ACC112 (cell line): ENCODE measurements around the gene DTNBP1.

Experiments
- H2AFZ ChIP-seq: fragments of 200-600 bp; sonication (generic); one replicate; pipeline ENCODE4 v1.6.0; 2017; ENCODE audit warnings: antibody characterized with exemption, low read length; ENCODE audit not compliant: unreplicated experiment
- H3K27ac ChIP-seq: fragments of 200-600 bp; sonication (generic); 2 replicates; pipeline ENCODE4 v1.5.1; 2014; ENCODE audit warnings: low read depth, mild to moderate bottlenecking, antibody characterized with exemption, low read length, moderate library complexity
- H3K27me3 ChIP-seq: fragments of 200-600 bp; sonication (generic); 2 replicates; pipeline ENCODE4 v1.6.1; 2014; ENCODE audit warnings: mild to moderate bottlenecking, antibody characterized with exemption, low read length, moderate library complexity, mixed read lengths; ENCODE audit not compliant: insufficient read depth
- H3K36me3 ChIP-seq: fragments of 200-600 bp; sonication (generic); 2 replicates; pipeline ENCODE4 v1.6.1; 2016; ENCODE audit warnings: mild to moderate bottlenecking, antibody characterized with exemption, low read length, moderate library complexity, mixed read lengths; ENCODE audit not compliant: insufficient read depth
- H3K4me1 ChIP-seq: fragments of 200-600 bp; sonication (generic); one replicate; pipeline ENCODE4 v1.6.1; 2016; ENCODE audit warnings: low read length, mixed read lengths; ENCODE audit not compliant: insufficient read depth, unreplicated experiment, control insufficient read depth
- H3K4me3 ChIP-seq: fragments of 200-600 bp; sonication (generic); 2 replicates; pipeline ENCODE4 v1.5.1; 2014; ENCODE audit warnings: mild to moderate bottlenecking, low read depth, low read length
- H3K79me2 ChIP-seq: fragments of 200-600 bp; sonication (generic); one replicate; pipeline ENCODE4 v1.6.0; 2016; ENCODE audit warnings: low read length; ENCODE audit not compliant: control insufficient read depth, unreplicated experiment, insufficient read depth

The DTNBP1 gene

DNA sequence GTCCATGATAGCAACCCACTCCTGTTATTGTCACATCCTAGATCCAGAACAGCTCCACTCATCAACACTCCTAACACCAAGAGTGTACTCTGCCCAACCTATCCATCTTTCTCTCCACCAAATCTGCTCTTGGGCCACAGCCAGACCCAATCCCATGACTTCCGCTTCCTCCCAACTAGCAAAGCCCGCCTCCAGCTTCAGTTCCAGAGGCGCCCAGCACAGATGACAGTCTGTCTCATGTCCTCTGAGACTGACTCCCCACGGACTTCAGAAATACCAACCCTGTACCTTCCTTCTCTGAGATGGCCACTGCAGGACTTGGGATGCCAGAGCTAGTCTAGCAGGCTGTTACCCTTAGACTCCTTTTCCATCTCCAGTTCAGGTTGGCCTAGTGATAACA lies 48.6 kb downstream of the DTNBP1 start:
- no peak overlapping the region for H3K4me3 ChIP-seq
- no peaks in the 10 kb centered on the region for H3K27me3 ChIP-seq
- no peak overlapping the region for H2AFZ ChIP-seq
- no peak overlapping the region for H3K27ac ChIP-seq
- peaks cover 7% of the 10 kb centered on the region for H3K79me2 ChIP-seq
- peaks cover 20% of the 10 kb centered on the region for H3K36me3 ChIP-seq
- no peaks in the 10 kb centered on the region for H3K4me1 ChIP-seq

DNA sequence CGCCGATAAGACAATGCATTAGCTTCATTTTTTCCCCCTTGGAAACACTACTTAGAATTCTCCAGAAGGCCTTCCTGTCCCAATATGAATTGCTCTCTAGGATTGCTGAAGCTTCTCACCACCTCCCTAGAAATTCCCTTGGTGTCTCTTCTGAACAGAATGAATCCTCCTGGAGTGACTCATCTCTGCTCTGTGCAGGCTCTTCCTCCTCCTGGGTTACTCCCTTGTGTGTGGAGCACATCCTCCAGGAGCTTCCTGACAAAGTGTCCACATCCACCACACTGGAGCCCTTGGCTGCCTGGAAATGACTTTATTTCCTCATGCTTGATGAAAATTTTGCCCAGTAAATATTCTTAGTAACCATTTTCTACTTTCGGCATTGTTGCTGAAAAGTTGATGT lies 54.4 kb downstream of the DTNBP1 start:
- no peaks in the 10 kb centered on the region for H3K27me3 ChIP-seq
- H3K27ac ChIP-seq = peak overlapping the region; percentile 43
- H2AFZ ChIP-seq = no peak overlapping the region
- peaks cover 10% of the 10 kb centered on the region for H3K4me1 ChIP-seq
- H3K79me2 ChIP-seq = no peaks in the 10 kb centered on the region
- H3K4me3 ChIP-seq = no peak overlapping the region
- H3K36me3 ChIP-seq = peaks cover 13% of the 10 kb centered on the region

DNA sequence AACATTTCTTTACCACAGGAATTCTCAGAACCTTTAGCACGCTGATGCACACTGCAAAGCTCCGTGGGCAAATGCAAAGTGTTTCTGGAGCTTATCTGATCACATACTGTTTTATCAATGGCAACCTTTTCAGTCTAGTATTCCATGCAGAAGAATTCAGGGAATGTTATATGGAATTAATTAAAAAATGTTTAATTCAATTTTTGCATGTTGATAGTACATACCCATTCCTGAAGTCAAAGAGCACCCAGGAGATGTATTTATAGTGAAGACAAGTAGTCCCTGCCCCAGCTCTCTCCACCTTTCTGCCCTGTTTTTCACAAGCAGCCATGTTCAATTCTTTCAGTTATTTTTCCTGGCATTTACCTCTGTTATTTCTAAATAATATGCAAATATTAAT lies 55.2 kb downstream of the DTNBP1 start:
- no peak overlapping the region for H3K4me3 ChIP-seq
- H3K36me3 ChIP-seq = peaks cover 13% of the 10 kb centered on the region
- H3K79me2 ChIP-seq = no peaks in the 10 kb centered on the region
- no peaks in the 10 kb centered on the region for H3K27me3 ChIP-seq
- H3K4me1 ChIP-seq = peaks cover 10% of the 10 kb centered on the region
- no peak overlapping the region for H2AFZ ChIP-seq
- H3K27ac ChIP-seq = no peak overlapping the region

DNA sequence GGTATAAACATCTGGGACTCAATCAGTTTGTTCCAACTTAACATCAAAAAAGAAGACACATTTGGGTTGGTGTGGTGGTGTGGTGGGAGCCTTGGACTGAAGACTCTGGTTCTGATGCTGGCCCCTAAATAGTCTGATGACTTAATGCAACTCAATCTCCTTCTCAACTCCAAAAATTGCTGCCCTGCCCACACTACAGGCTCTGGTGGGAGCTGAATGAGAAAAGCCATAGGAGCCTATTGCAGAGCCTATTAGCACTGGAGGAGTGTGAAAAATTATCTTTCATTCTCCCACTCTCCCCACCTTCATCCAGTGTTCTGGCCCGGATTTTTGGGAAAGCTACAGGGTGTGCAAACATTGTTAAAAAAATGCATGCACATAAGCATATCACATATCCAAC lies 56.5 kb downstream of the DTNBP1 start:
- H2AFZ ChIP-seq = no peak overlapping the region
- no peaks in the 10 kb centered on the region for H3K79me2 ChIP-seq
- H3K4me1 ChIP-seq = peaks cover 10% of the 10 kb centered on the region
- no peaks in the 10 kb centered on the region for H3K27me3 ChIP-seq
- H3K36me3 ChIP-seq = peaks cover 10% of the 10 kb centered on the region
- H3K27ac ChIP-seq = no peak overlapping the region
- no peak overlapping the region for H3K4me3 ChIP-seq

DNA sequence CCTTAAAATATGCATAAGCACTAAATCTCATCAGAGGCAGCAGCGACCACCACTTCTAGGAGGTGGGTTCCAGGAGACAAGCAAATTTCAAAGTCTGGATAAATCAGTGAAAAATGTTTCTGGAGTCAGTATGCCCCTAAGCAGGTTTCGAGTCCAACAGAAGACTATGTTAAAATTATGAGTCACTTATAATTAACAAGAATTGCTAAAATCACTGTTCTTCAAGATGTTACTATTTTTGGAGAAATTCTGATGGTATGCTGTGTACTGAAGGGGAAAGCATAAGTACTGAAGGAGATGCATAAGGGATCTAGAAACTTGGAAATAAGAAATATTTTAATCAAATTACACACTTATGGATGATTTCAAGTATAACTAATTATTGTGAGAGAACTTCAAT lies 58.0 kb downstream of the DTNBP1 start:
- Histone ChIP-seq H3K36me3 (no peaks in the 10 kb centered on the region), H3K4me1 (peaks cover 10% of the 10 kb centered on the region), H3K27me3 (no peaks in the 10 kb centered on the region), H3K4me3 (no peak overlapping the region), H3K27ac (no peak overlapping the region), H3K79me2 (no peaks in the 10 kb centered on the region), H2AFZ (no peak overlapping the region)

DNA sequence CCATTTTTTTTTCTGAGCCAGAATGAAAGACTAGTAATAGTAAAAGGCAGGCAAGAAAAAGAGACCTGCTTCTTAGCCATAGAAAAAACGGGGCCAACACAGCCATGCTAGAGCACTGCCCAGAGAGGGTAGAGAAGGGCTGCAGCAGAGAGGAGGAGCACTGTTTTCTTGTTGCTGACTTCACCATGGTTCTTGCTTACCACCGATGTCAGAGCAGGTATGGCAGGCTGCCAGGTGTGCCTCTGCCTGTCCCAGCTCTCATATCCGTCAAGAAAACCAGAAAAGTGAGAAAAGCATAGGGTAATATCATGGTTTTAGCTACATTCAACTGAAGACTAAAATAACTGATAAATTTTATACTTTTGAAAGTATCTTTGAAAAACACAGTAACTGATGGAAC lies 60.7 kb downstream of the DTNBP1 start:
- Histone ChIP-seq H3K27ac (no peak overlapping the region), H3K27me3 (no peaks in the 10 kb centered on the region), H3K4me1 (no peaks in the 10 kb centered on the region), H3K79me2 (no peaks in the 10 kb centered on the region), H3K36me3 (no peaks in the 10 kb centered on the region), H2AFZ (no peak overlapping the region), H3K4me3 (no peak overlapping the region)

DNA sequence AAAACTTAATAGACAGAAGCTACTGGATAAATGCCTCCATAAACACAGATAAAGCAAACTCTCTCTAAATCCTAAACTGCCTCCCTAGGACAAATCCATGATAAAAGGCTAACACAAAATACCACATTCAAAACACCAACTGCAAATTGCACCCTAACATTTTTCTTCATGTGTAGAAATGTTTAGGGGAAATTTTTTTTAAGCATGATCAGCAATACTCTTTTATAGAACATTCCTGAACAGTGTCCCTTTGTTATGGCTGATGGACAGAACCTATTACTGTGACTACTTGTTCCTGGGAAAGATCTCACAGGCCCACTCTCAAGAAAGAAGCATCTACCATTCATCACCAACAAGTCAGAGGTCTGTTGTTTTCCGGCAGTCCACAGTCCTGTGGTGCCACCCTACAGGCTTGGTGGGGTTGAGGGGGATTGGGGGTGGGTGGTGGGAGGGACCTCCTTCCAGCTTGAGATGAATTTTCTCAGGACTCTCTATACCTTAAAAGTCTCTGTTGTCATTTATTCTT lies 64.5 kb downstream of the DTNBP1 start:
- no peak overlapping the region for H3K4me3 ChIP-seq
- no peak overlapping the region for H2AFZ ChIP-seq
- no peaks in the 10 kb centered on the region for H3K36me3 ChIP-seq
- H3K4me1 ChIP-seq = no peaks in the 10 kb centered on the region
- no peaks in the 10 kb centered on the region for H3K27me3 ChIP-seq
- H3K79me2 ChIP-seq = no peaks in the 10 kb centered on the region
- no peak overlapping the region for H3K27ac ChIP-seq

DNA sequence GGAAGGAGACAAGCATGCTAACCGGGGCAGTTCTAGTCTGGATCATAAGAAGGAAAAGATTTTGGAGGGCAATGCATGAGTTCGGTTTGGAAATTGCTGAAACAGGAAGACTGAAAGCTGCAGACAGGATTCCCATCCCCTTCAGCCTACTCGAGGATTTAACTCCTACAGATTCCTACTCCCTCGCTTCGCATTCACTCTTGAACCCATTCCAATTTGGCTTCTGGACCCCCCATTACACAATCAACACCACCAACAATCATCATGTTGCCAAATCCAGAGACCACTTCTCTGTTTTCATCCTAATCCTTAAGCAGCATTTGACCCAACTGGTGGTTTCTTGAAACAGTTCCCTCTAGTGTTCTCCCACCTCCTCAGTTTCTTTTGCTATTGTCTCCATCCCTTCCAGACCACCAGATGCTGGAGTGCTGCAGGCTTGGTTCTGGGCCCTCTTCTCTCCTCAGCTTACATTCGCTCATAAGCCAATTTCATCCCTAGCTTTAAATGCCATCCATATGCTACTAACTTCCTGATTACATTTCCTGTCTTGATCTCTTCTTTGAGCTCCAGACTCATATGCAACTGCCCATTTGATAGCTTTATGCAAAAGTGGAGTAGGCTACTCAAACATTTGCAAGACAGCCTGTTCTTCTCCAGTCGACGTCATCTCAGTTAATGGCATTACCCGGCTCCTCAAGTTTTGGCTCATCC lies 66.5 kb downstream of the DTNBP1 start:
- Histone ChIP-seq H3K27me3 (no peaks in the 10 kb centered on the region), H3K79me2 (no peaks in the 10 kb centered on the region), H3K4me3 (no peak overlapping the region), H3K4me1 (no peaks in the 10 kb centered on the region), H2AFZ (no peak overlapping the region), H3K27ac (no peak overlapping the region), H3K36me3 (no peaks in the 10 kb centered on the region)

DNA sequence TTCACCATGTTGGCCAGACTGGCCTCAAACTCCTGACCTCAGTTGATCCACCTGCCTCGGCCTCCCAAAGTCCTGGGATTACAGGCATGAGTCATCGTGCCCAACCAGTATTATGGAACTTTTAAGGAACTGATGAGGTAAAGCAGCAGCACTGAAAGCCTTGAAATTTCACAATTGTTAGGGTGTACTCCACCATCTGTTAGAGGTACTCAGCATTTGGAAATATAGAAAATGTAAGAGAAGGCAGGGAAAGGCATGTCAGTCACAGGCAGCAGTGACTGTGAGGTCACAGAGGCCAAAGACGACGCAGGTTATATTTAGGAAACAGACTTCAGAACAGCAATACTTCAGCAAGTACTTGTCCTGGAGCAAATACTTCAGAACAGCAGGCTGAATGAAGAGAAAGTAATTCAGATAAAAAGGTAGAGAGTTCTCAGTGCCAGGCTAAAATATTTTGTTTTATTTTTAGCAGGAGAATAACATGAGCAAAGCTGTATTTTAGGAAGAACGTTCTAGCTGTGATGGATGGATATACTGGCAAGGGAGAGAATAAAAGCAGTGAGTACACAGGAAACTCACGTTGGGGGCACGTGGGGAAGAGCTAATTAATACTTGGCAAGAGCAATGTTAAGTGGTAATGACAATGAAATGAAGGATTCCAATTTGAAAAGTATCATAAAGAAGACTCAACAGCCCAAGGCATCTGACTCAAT lies 67.2 kb downstream of the DTNBP1 start:
- H2AFZ ChIP-seq = no peak overlapping the region
- no peaks in the 10 kb centered on the region for H3K36me3 ChIP-seq
- no peaks in the 10 kb centered on the region for H3K4me1 ChIP-seq
- no peaks in the 10 kb centered on the region for H3K27me3 ChIP-seq
- H3K27ac ChIP-seq = no peak overlapping the region
- no peak overlapping the region for H3K4me3 ChIP-seq
- no peaks in the 10 kb centered on the region for H3K79me2 ChIP-seq

DNA sequence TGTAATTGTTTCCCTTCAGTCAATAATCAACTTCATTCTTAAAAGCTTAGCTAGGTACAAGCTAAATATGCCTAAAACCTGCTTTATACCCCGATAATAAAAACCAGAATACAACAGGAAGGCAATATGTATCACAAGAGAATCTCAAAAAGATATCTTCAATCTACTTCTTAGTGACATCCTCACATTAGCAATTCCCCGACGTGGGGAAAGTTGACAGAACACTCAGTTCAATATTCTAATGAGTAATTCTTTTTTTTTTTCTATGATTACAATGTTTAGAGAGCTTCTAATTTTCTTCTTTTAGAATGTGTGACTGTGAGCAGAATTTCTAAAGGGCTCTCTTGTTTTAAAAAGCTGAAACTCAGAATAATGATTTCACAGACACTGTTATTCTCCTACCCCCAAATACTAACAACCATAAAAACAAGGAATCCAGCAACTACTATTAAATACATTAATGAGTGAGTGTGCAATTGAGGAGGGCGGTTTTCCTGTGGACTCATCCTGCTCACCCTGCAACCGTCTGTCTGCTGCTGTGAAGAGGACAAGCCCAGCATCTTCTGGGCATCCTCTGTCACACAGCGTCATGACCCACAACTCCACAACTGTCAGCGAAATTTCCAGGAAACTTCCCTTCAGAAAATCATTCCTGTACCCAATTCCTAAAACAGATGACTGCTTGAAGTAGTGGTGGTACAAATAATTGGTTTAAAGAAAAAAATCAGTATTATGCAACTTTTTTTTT lies 68.1 kb downstream of the DTNBP1 start:
- H2AFZ ChIP-seq = no peak overlapping the region
- no peak overlapping the region for H3K27ac ChIP-seq
- H3K4me3 ChIP-seq = no peak overlapping the region
- no peaks in the 10 kb centered on the region for H3K36me3 ChIP-seq
- H3K79me2 ChIP-seq = no peaks in the 10 kb centered on the region
- H3K4me1 ChIP-seq = no peaks in the 10 kb centered on the region
- H3K27me3 ChIP-seq = no peaks in the 10 kb centered on the region
